Right renal cortex interstitium (tissue), 3 donors: ENCODE measurements around the gene GTF2H2C_2.
"Not testable (repeated sequence)": the region's sequence is repeated elsewhere in the genome, so short reads cannot be mapped to it uniquely, and the experiment has no call there.

ENCODE experiments used
- DNase-seq, 3 donors: peaks; one replicate each; pipeline ENCODE4 v3.0.0-alpha.2; 2013; ENCODE audit warnings: low read depth in 3 of 3, low spot score in 2 of 3

Gene GTF2H2C_2

DNA sequence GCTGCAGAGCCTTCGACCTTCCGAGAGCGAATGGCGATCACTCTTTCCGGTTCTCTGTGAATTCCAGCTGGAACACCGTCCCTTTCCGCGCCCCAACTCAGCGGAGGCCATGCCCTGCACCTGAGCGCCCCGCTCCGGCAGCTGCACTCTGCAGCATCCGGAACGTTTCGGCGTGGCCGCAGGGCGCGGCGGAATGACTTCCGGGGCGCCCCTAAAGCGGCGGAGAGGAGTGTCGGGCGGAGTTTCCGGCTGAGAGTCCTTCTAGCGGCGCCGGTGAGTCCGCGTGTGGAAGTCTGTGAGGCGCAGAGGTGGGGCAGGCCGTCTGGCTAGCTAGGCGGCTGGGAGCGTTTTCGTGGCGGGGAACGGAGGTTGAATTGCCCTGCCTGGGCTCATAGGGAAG, at the start of gene GTF2H2C_2:
Gene GTF2H2C_2, plus strand, starts transcription at position 252 of the 400 bp plus-strand sequence.
- DNase-seq, result not testable (repeated sequence)

DNA sequence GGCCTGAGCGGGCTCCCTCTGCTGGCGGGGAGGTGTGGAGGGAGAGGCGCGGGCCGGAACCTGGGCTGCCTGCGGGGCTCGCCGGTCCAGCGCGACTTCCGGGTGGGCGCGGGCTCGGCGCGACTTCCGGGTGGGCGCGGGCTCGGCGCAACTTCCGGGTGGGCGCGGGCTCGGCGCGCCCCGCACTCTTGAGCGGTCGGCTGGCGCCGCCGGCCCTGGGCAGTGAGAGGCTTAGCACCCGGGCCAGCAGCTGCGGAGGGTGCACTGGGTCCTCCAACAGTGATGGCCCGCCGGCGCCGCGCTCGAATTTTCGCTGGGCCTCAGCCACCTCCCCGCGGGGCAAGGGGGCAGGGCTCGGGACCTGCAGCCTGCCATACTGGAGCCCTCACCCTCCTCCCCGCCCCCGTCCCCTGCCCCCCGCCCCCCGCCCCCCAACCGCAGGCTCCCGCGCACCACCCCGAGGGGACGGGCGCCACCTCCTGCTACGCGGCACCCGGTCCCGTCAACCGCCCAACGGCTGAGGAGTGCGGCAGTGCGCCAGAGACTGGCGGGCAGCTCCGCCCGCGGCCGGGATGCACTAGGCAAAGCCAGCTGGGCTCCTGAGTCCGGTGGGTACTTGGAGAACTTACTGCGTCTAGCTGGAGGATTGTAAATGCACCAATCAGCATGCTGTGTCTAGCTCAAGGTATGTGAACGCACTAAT, 14.0 kb upstream of the GTF2H2C_2 start:
- DNase-seq, result not testable (repeated sequence)

DNA sequence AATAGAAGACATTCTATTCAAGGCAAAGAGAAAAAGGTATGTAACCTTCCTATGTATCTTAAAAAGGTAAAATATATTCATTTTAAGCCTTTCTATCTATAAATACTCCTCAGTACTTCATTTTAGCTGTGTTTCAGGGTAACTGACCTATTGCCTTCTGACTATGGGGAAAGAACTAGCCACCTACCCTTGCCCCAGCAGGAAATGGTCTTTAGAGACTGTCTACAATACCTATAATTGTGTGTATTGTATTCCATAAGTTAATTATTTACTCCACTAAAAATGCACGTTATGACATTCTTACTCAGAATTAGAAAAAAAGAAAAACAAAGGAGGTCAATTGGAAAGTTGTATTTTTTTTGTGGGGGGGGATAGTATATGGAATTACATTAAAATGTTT, 6.2 kb downstream of the GTF2H2C_2 start:
- not testable (repeated sequence) for DNase-seq

DNA sequence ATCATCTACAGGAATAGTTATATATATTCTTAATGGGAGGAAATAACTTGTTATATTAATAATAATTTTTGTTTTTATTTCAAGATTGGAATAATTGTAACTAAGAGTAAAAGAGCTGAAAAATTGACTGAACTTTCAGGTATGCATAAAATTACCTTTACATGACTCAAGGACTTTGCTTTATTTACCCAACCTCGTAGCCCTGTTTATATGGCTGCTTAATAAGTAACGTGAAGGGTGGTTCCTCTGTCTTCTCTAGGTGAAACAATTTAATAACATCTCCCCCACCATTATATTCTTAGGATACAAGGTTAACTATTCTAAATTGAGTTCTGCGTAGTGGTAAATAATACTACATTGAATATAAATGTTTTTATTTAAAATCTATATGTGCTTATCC, 8.0 kb downstream of the GTF2H2C_2 start:
- not testable (repeated sequence) for DNase-seq

DNA sequence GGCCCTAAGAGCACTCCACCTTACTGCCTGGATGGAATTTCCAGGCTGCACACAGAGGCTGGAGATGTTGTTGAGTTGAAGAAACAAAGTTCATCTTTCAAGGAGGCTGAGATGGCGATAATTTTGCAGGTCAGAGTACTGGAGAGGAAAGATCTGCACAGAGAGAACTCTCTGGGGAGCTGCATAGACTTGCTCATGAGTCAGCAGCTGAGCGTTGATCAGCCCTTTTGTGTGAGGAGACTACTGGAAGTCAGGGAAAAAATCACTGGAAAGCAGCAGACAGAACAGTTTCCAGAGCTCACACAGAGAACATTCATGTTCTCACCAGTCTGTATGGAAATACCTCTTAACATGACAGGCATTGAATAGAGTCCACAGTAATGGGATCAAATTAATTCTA, 23.4 kb downstream of the GTF2H2C_2 start:
- DNase-seq, result not testable (repeated sequence)

DNA sequence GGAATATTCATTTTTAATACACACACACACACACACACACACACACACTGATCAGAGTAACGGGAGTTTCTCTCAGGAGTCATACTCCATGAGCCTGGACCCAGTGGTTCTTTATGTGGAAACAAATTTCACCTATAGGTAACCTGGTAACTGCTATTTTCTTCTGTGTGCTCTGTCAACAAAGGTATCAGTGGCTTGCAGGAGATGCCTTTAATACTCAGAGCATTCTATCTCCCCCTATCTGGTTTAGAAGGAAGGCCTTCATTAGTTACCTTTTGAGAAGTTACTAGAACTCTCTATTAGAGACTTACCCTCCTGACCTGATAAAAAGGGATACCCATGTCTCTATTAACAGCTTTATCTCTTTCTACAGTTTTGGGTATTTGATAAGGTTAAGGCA, 34.4 kb downstream of the GTF2H2C_2 start:
- not testable (repeated sequence) for DNase-seq

DNA sequence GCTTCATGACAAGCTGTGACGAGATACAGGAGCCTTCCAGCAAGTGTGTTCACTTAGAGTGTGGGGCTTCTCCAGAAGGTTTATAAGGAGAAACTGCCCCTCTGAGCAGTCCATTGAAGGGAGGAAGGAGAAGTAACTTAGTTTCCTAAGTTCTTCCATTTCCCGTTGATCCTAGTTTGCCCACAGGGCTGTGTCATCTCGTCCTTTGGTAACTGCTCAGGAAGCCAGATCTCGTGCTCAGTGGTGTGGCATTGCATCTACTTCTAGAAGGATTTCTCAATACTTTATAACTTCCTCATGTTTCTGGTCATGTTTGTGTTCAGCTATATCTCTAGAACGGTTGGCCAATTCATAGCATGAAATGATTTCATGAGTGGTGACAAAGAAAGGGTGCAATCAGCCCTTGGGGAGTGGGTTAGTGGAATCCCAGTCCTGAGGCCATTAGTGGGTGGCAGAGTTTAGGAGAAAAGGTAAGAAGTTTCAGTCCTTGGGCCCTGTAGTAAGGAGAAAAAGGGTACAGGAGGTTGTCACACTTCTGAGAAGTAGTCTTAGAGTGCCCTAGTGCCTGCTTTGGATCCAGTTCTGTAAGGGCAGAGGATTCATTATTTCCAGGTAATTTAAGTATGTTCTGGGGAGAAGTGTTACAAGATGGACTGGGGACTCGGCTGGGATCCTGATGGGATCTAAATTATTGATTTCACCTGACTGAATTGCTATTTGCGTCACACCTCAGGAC, 36.2 kb downstream of the GTF2H2C_2 start:
- DNase-seq, result not testable (repeated sequence)

DNA sequence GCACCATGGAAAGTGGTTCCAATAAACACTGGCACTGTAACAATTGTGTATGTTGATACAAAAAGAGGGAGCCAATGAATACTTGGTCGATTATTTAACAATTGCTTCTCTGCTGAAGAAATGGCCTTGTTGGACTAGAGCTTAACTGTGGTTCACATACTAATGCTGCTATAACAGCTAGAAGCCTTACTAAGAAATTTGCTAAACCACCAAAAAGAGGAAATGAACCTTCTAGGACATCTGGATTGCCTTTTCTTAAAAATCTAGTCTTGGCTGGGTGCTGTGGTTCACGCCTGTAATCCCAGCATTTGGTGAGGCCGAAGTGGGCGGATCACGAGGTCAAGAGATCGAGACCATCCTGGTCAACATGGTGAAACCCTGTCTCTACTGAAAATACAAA, 41.9 kb downstream of the GTF2H2C_2 start:
- not testable (repeated sequence) for DNase-seq

DNA sequence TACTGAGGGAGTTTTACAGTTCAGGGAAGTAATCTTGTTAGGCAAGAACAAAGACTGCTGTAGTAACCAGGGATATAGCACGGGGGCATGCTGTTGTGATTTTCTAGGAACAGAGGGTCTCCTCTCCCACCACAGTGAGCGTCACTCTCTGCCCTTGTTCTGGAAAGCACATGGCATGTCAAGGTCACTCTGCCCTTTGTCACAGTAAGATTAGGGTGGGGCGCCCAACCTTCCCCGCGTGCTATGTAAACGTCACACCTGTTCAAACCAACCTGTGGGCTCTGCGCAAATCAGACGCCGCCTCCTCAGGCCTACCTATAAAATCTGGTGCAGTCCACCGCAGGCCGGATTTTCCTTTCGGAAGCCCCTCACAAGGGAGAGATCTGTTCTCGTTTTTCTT, 44.0 kb downstream of the GTF2H2C_2 start:
- DNase-seq, result not testable (repeated sequence)

DNA sequence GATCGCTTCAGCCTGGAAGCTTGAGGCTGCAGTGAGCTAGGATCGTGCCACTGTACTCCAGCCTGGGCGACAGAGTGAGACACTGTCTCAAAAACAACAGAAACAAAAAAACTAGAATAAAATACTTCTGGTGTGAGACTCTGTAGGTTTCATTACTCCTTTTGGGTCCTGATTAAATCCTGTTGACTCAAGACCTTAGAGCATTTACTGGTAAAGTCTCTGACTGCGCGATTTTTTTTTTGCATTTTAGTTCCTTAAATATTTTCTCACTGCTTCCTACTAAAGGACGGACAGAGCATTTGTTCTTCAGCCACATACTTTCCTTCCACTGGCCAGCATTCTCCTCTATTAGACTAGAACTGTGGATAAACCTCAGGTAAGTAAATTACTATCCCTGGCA, 46.8 kb downstream of the GTF2H2C_2 start:
- not testable (repeated sequence) for DNase-seq

DNA sequence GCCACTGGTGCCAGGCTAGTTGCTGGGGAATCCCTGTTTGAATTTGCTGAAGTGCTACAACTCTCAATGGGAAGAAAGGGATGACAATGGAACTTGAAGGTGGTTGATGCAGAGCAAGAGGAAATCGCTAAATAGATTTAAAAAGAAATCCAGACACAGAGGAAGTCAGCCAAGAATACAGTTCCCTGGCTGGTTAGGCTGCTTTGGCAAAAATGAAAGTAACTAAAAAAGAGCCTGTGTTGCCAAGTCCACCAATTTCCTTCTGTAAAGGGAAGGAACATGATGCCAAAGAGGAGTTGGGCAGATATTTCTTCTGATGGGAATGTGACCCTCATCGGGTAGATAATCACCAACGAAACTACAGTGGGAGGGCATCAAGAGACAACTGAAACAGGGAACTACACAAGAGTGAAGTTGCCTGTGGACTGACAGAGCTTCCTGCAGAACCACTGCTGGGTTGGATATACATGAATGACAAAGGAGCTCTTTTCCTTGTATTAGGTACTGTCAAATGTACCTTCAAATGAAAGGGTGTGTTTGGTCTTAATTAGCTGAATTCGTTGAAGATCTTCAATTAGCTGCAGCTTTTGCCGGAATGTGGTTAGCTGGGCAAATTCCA, 49.0 kb downstream of the GTF2H2C_2 start:
- not testable (repeated sequence) for DNase-seq

DNA sequence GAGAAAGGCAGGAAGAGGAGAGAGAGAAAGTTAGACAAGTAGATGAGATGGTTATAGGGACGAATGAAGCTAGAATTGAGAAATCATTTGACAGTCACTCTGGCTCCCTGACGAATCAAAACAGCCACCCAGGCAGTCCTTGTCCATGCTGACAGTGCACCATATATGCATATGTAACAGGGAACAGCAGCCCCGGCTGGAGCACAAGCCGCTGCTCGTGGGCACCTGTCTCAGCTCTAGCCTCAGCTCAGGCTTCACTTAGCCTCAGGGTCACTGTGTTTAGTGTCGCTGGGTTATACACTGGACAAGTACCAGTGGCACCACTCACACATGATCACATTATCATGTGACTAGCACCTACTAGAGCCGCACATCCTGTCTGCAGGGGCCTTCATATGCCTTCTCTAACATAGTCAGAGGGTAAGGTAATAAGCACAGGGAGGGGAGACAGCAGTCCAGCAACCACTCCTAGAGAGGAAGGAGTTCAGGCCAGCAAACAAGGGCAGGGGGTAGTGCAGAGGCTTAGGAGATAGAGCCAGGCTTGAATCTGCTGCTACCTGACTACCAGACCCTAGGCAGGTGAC, 54.9 kb downstream of the GTF2H2C_2 start:
- not testable (repeated sequence) for DNase-seq
